ENCODE measurements around the gene PIK3CA.

DNA sequence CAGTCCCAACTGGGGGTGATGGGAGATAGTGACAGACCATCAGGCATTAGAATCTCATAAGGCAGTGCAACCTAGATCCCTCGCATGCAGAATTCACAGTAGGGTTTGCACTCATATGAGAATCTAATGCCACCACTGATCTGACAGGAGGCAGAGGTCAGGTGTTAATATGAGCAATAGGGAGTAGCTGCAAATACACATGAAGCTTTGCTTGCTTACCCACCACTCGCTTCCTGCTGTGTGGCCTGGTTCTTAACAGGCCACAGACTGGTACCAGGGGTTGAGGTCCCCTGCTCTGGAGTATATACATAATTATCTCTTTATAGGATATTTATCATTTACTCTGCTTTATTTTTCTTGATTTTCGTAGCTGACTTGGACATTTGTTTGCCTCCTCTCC is 40.5 kb upstream of the PIK3CA start:
- TF ChIP-seq TAF1 (IDR thresholded peaks at IDR 0.05; ENCODE audit: borderline replicate concordance, insufficient read depth, low read length), result no peak
- TF ChIP-seq, protein P1, sequence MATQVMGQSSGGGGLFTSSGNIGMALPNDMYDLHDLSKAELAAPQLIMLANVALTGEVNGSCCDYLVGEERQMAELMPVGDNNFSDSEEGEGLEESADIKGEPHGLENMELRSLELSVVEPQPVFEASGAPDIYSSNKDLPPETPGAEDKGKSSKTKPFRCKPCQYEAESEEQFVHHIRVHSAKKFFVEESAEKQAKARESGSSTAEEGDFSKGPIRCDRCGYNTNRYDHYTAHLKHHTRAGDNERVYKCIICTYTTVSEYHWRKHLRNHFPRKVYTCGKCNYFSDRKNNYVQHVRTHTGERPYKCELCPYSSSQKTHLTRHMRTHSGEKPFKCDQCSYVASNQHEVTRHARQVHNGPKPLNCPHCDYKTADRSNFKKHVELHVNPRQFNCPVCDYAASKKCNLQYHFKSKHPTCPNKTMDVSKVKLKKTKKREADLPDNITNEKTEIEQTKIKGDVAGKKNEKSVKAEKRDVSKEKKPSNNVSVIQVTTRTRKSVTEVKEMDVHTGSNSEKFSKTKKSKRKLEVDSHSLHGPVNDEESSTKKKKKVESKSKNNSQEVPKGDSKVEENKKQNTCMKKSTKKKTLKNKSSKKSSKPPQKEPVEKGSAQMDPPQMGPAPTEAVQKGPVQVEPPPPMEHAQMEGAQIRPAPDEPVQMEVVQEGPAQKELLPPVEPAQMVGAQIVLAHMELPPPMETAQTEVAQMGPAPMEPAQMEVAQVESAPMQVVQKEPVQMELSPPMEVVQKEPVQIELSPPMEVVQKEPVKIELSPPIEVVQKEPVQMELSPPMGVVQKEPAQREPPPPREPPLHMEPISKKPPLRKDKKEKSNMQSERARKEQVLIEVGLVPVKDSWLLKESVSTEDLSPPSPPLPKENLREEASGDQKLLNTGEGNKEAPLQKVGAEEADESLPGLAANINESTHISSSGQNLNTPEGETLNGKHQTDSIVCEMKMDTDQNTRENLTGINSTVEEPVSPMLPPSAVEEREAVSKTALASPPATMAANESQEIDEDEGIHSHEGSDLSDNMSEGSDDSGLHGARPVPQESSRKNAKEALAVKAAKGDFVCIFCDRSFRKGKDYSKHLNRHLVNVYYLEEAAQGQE (IDR thresholded peaks at IDR 0.05; ENCODE audit: insufficient read depth in 1 of 2, low read depth in 2 of 2, low read length in 2 of 2), result no peak
